HEK293T (cell line): ENCODE data around the gene GDF2.

Experiments used
- CTCF ChIA-PET: fragments of 350-600 bp; formaldehyde crosslinking; extraction: SDS; loops from one replicate; lab custom pipeline; 2021; ENCODE audit warnings: antibody characterized with exemption, inconsistent platforms; lab: Yijun Ruan, JAX
- POLR2A ChIA-PET: fragments of 350-600 bp; formaldehyde crosslinking; extraction: SDS; loops from one replicate; lab custom pipeline; 2020; ENCODE audit warnings: antibody characterized with exemption, inconsistent platforms; lab: Yijun Ruan, JAX
- DNase-seq: peaks from one replicate; pipeline ENCODE4 v3.0.0; 2012; ENCODE audit warnings: mixed read lengths; ENCODE audit errors: extremely low spot score
- ARNT ChIP-seq: fragments of 450-650 bp; IDR thresholded peaks from 2 replicates; pipeline ENCODE4 v1.6.1; 2017; ENCODE audit warnings: mild to moderate bottlenecking
- BHLHE40 ChIP-seq: fragments of 450-650 bp; IDR thresholded peaks from 2 replicates; pipeline ENCODE4 v1.6.1; 2016; ENCODE audit warnings: mild to moderate bottlenecking, moderate library complexity, borderline replicate concordance
- CTBP1 ChIP-seq: fragments of 450-650 bp; IDR thresholded peaks from 2 replicates; pipeline ENCODE4 v1.6.1; 2016; ENCODE audit warnings: borderline replicate concordance
- ELF4 ChIP-seq: fragments of 450-650 bp; IDR thresholded peaks from 2 replicates; pipeline ENCODE4 v1.6.1; 2017; ENCODE audit warnings: antibody characterized with exemption
- FOXA1 ChIP-seq: fragments of 450-650 bp; IDR thresholded peaks from 2 replicates; pipeline ENCODE4 v1.6.1; 2016; ENCODE audit warnings: mild to moderate bottlenecking
- FOXK2 ChIP-seq: fragments of 450-650 bp; IDR thresholded peaks from 2 replicates; pipeline ENCODE4 v1.6.1; 2016; ENCODE audit warnings: mild to moderate bottlenecking
- FOXM1 ChIP-seq: fragments of 450-650 bp; IDR thresholded peaks from 2 replicates; pipeline ENCODE4 v1.6.1; 2017; ENCODE audit warnings: mild to moderate bottlenecking, borderline replicate concordance
- HDGF ChIP-seq: fragments of 450-650 bp; IDR thresholded peaks from 2 replicates; pipeline ENCODE4 v1.6.1; 2017; ENCODE audit warnings: antibody characterized with exemption, borderline replicate concordance
- L3MBTL2 ChIP-seq: fragments of 450-650 bp; conservative IDR thresholded peaks from 2 replicates; pipeline ENCODE4 v1.6.1; 2016; ENCODE audit warnings: mild to moderate bottlenecking
- LEF1 ChIP-seq: fragments of 450-650 bp; IDR thresholded peaks from 2 replicates; pipeline ENCODE4 v1.6.1; 2017; ENCODE audit warnings: mild to moderate bottlenecking, borderline replicate concordance
- NFRKB ChIP-seq: fragments of 450-650 bp; IDR thresholded peaks from 2 replicates; pipeline ENCODE4 v1.6.1; 2016; ENCODE audit warnings: mild to moderate bottlenecking, moderate library complexity
- SP1 ChIP-seq: fragments of 450-650 bp; IDR thresholded peaks from 2 replicates; pipeline ENCODE4 v1.6.1; 2017
- SUZ12 ChIP-seq: fragments of 450-650 bp; IDR thresholded peaks from 2 replicates; pipeline ENCODE4 v1.6.1; 2016; ENCODE audit warnings: mild to moderate bottlenecking
- TARDBP ChIP-seq: fragments of 450-650 bp; IDR thresholded peaks from 2 replicates; pipeline ENCODE4 v1.6.1; 2016
- ZNF384 ChIP-seq: fragments of 450-650 bp; IDR thresholded peaks from 2 replicates; pipeline ENCODE4 v1.6.1; 2016
- TF ChIP-seq, protein P1 (sequence below): fragments of 450-650 bp; IDR thresholded peaks from 2 replicates; pipeline ENCODE4 v1.6.1; 2016

GDF2 gene

DNA sequence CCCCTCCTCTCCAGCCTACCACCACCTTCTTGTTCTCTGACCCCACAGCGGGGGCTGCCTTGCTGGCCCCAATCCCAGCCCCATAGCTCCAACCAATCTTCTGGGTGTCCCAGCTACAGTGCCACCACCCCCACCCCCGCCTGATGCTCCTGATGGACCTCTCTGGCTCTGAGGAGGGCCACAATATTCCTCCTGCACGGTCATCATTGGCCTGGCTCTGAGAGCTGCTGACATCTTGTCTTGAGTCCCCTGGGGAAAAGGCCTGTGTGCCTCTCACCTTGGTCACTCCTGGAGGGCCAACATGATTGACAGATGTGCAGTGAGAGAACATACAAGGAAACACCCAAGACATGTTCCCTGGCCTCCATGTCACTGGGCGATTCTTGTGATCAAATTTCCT, 7.6 kb downstream of the GDF2 start:
- ChIA-PET POLR2A (no interaction called here), CTCF (no interaction called here)
- DNase-seq = no peak
- no peak for TF ChIP-seq L3MBTL2
- TF ChIP-seq ELF4 = no peak
- no peak for TF ChIP-seq FOXA1
- no peak for TF ChIP-seq ARNT
- TF ChIP-seq ZNF384 = no peak
- TF ChIP-seq CTBP1 = no peak

DNA sequence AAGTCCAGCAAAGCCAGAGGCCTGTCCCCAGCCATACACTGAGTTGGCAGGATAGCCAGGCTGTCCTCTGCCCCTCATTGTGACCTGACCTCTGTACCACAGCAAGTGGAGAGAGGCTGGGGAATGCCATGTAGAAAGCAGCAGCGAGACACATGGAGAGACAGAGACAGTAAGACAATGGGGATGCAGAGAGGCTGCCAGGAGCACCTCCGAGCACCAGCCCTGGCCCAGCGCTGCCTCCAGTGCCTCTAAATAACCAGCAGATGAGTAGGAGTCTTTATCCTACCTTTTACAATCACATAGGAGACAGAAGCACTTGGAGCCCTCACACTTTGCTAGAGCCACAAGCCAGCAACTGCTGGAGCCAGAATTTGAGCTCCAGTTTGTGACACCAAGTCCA, 8.1 kb downstream of the GDF2 start:
- ChIA-PET POLR2A (no interaction called here), CTCF (no interaction called here)
- TF ChIP-seq CTBP1 = no peak
- DNase-seq = no peak

DNA sequence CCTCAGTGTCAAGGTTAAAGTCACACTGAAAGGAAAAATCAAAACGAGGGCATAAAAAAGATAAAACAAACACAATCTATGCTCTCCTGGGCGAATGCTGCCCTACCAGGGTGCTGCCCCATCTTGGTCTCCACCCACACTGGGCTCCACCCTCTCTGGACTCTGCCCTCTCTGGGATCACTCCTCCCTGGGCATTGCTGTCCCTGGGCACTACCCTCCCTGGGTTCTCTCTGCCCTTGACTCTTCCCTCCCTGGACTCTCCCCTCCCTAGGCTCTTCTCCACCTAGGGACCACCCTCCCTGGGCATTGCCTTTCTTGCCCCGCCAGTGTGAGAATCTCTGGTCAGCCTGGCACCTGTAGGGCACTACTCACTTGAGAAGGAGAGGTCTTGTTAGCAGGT, 8.6 kb downstream of the GDF2 start:
- ChIA-PET POLR2A (no interaction called here), CTCF (no interaction called here)
- DNase-seq = no peak
- TF ChIP-seq LEF1 (no peak), TARDBP (no peak)

DNA sequence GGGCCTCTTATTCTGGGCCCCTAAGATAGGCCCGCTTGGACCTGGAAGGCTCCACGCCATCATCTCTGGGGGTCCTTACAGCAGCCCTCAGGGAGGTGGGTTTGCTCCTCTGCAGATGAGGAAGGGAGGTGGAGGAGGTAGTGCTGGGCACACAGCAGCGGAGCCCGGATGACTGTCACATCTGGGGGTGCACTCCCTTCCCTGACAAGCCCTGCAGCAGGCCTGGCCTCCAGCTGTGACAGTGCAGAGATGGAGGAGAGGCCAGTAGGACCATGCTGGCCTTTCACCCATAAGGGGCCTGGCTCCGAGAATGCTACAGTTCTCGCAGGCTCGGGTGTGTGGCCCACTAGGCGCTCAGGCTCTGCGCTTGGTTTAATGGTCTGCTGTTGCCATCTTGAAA, 9.2 kb downstream of the GDF2 start:
- DNase-seq = no peak
- POLR2A ChIA-PET = no interaction called here
- TF ChIP-seq TARDBP (no peak), ELF4 (no peak), SP1 (no peak), ARNT (no peak), NFRKB (no peak), ZNF384 (no peak), LEF1 (no peak), L3MBTL2 (no peak), FOXM1 (no peak), FOXA1 (no peak), SUZ12 (no peak)
- TF ChIP-seq, protein P1, sequence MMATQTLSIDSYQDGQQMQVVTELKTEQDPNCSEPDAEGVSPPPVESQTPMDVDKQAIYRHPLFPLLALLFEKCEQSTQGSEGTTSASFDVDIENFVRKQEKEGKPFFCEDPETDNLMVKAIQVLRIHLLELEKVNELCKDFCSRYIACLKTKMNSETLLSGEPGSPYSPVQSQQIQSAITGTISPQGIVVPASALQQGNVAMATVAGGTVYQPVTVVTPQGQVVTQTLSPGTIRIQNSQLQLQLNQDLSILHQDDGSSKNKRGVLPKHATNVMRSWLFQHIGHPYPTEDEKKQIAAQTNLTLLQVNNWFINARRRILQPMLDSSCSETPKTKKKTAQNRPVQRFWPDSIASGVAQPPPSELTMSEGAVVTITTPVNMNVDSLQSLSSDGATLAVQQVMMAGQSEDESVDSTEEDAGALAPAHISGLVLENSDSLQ = no peak
- CTCF ChIA-PET = no interaction called here

DNA sequence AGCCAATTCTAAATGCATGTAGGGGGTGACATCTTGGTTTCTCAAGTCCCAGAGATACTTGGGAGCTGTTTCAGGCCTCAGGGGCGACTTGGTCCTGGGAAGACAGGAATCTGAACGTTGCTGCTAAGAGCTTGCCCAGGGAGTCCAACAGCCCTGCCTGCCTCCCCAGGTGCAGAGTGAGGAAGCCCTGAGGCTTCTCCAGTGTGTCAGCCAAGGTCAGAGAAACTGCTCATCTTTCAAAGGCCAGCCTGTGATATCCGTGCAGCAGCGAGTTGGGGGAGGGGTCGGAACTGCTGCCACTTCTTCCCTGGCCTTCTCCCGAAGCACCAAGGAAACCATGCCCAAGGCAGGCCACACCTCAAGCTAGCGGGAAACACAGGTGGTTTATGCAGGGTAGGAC, 9.7 kb downstream of the GDF2 start:
- DNase-seq = no peak
- TF ChIP-seq, protein P1 = no peak
- TF ChIP-seq TARDBP (no peak), BHLHE40 (no peak), FOXM1 (no peak), L3MBTL2 (no peak), FOXK2 (no peak), SUZ12 (no peak), NFRKB (no peak), ZNF384 (no peak), SP1 (no peak), ARNT (no peak), LEF1 (no peak), CTBP1 (no peak), FOXA1 (no peak), ELF4 (no peak), HDGF (no peak)
- ChIA-PET POLR2A (no interaction called here), CTCF (no interaction called here)

DNA sequence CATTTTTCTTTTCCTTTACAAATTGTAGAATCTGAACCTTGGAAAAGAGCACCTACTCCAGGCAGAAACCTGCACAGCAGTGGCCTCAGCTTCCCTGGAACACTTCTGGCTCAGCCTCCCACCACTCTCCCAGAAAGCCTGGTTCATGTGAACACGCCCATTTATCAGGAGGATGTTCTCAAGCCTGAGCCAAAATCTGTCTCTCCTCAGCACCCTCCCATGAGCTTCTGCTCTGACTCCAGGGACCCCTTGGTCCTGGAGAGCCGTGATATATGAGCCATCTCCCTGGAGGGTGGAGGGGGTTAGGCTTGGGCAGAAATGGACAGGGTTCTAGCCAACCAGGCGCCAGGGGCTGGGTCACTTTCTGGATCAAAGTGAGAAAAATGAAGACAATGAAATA, 10.1 kb downstream of the GDF2 start:
- CTCF ChIA-PET = no interaction called here
- POLR2A ChIA-PET = no interaction called here
- DNase-seq = no peak
- TF ChIP-seq, protein P1 = no peak
- TF ChIP-seq SUZ12 (no peak), NFRKB (no peak), FOXK2 (no peak), TARDBP (no peak), ELF4 (no peak), FOXA1 (no peak), LEF1 (no peak), SP1 (no peak), HDGF (no peak), CTBP1 (no peak), L3MBTL2 (no peak), BHLHE40 (no peak), FOXM1 (no peak), ARNT (no peak), ZNF384 (no peak)

DNA sequence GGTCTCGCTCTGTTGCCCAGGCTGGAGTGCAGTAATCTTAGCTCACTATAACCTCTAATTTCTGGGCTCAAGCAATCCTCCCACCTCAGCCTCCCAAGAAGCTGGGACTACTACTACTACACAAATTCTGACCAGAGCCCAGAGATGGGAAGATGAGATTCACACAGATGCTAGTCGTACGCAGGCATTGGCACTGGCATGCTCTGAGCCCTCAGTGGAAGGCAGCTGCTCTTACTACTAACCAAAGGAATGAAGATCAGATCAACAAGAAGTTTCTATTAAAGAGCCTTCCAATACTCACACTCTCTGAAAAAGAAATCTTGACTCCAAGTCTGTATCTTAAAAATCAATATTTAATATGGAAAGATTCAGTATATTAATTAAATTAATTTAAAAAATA, 10.7 kb downstream of the GDF2 start:
- TF ChIP-seq ARNT = no peak
- no peak for TF ChIP-seq LEF1
- no peak for TF ChIP-seq NFRKB
- TF ChIP-seq ELF4 = no peak
- POLR2A ChIA-PET = no interaction called here
- DNase-seq = no peak
- CTCF ChIA-PET = no interaction called here

DNA sequence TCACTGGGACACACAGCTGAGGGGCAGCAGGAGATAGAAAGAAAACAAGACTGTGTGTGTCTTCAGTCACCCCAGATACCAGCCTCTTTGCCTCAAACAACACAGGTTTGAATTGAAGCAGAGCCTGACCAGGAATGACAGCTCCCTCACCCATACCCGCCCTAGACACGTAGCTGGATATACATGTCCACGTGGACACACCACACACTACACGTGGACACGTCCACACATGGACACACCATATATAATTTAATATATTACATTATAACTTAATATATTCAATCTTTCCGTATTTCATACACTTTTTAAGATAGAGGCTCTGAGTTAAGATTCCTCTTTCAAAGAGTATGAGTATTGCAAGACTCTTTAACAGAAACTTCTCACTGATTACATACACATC, 11.3 kb downstream of the GDF2 start:
- TF ChIP-seq LEF1 (no peak), FOXM1 (no peak), ZNF384 (no peak), NFRKB (no peak), FOXK2 (no peak), ELF4 (no peak), SP1 (no peak), L3MBTL2 (no peak), SUZ12 (no peak), TARDBP (no peak), HDGF (no peak), FOXA1 (no peak), CTBP1 (no peak), BHLHE40 (no peak), ARNT (no peak)
- TF ChIP-seq, protein P1 = no peak
- ChIA-PET CTCF (no interaction called here), POLR2A (no interaction called here)
- DNase-seq = no peak
